Karpas-422 (cell line): ENCODE measurements around the gene MGAT5B. TPM values are rescaled to one million over a fixed set of nuclear protein-coding genes. Genes with fewer than 3 reads are reported as not detected.

Experiments
- DNase-seq: peaks from one replicate; pipeline ENCODE4 v3.0.0-alpha.2; 2015
- H2AFZ ChIP-seq: fragments of 200-600 bp; sonication (generic); 2 replicates; pipeline ENCODE4 v1.6.1; 2014; ENCODE audit warnings: antibody characterized with exemption, low read length, mixed read lengths
- H3K27ac ChIP-seq: fragments of 200-600 bp; sonication (generic); 2 replicates; pipeline ENCODE4 v1.5.1; 2014; ENCODE audit warnings: mild to moderate bottlenecking, low read length, moderate library complexity
- H3K27me3 ChIP-seq: fragments of 200-600 bp; sonication (generic); 2 replicates; pipeline ENCODE4 v1.6.1; 2014; ENCODE audit warnings: low read length, mixed read lengths
- H3K36me3 ChIP-seq: fragments of 200-600 bp; sonication (generic); 2 replicates; pipeline ENCODE4 v1.6.1; 2014; ENCODE audit warnings: low read length, mixed read lengths; ENCODE audit not compliant: insufficient read depth
- H3K4me1 ChIP-seq: fragments of 200-600 bp; sonication (generic); 2 replicates; pipeline ENCODE4 v1.6.1; 2014; ENCODE audit warnings: mild to moderate bottlenecking, low read length, mixed read lengths
- H3K4me2 ChIP-seq: fragments of 200-600 bp; sonication (generic); 2 replicates; pipeline ENCODE4 v1.6.1; 2014; ENCODE audit warnings: low read length, low read depth, mild to moderate bottlenecking; ENCODE audit not compliant: poor library complexity, severe bottlenecking
- H3K4me3 ChIP-seq: fragments of 200-600 bp; sonication (generic); 2 replicates; pipeline ENCODE4 v1.5.1; 2014; ENCODE audit warnings: mild to moderate bottlenecking, antibody characterized with exemption, low read length, mixed read lengths
- H3K79me2 ChIP-seq: fragments of 200-600 bp; sonication (generic); 2 replicates; pipeline ENCODE4 v1.6.1; 2014; ENCODE audit warnings: mild to moderate bottlenecking, low read length, mixed read lengths
- H3K9ac ChIP-seq: fragments of 200-600 bp; sonication (generic); 2 replicates; pipeline ENCODE4 v1.6.0; 2014; ENCODE audit warnings: low read length
- H3K9me2 ChIP-seq: fragments of 200-600 bp; sonication (generic), shearing (Covaris generic); replicated peaks from 2 replicates; pipeline ENCODE4 v1.6.0; 2014; ENCODE audit warnings: mild to moderate bottlenecking, low read length, moderate library complexity; ENCODE audit not compliant: insufficient read depth
- H3K9me3 ChIP-seq: fragments of 300-700, 200-600 bp; sonication (generic); 2 replicates; pipeline ENCODE4 v1.6.1; 2014; ENCODE audit warnings: low read length, mixed read lengths
- H4K20me1 ChIP-seq: fragments of 200-600 bp; sonication (generic); 2 replicates; pipeline ENCODE4 v1.6.1; 2014; ENCODE audit warnings: mild to moderate bottlenecking, antibody characterized with exemption, low read length, low read depth; ENCODE audit not compliant: insufficient read depth
- total RNA-seq: library from RNA; depleted of rRNA; stranded (reverse); fragments of >200 nt; shearing (Covaris generic); gene quantifications from 2 replicates; pipeline ENCODE4 v1.2.3, GENCODE V29; 2014; ENCODE audit warnings: low replicate concordance

MGAT5B gene
- total RNA-seq, 1 experiment from 2014 or later: not detected

DNA sequence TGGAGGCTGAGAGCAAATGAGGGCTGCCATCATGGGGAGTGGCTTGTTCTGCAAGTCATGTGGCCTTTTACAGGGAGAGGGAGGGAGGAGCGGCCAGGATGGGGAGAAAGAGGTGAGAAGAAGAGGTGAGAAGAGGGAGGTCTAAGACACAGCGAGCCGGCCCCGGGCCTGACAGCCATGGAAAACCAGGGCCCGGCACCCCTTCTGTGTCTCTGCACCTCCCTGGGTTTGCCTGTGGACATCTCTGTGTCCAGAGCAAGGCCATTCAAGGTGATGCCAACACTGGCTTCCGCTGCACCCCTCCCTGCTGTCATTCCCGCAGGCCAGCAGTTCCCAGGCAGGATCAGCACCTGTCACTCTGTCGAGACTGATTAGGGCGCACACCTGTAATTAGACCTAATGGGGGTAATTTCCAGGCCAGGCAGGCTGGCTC lies 75.6 kb downstream of the MGAT5B start:
- Histone ChIP-seq H3K4me2 (no peak overlapping the region), H3K27me3 (no peaks in the 10 kb centered on the region), H3K9ac (no peak overlapping the region), H3K4me1 (no peaks in the 10 kb centered on the region), H3K27ac (no peak overlapping the region), H3K4me3 (no peak overlapping the region), H4K20me1 (no peaks in the 10 kb centered on the region), H3K9me3 (no peaks in the 10 kb centered on the region), H3K9me2 (no peaks in the 10 kb centered on the region), H3K79me2 (no peaks in the 10 kb centered on the region), H2AFZ (no peak overlapping the region), H3K36me3 (no peaks in the 10 kb centered on the region)
- DNase-seq: no peak

DNA sequence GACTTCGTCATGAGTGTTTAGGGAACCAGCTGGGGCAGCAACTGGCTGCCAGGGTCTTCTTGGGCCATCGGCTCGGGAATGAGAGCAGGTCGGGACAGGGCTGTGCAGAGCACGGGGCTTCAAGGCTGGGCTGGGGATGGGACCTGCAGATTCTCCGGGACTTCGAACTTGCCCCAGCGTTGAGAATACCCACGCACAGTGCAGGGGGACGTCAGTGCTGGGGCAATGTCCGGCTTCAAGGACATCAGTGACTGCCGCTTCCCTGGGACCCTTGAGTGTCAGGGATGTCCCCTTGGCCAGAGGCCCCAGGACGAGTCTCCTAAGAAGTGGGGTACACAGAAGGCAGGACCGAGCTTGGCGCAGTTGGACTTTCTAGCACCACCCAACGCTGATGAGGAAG lies 76.3 kb downstream of the MGAT5B start:
- H3K9me3 ChIP-seq: no peaks in the 10 kb centered on the region
- H3K4me1 ChIP-seq: no peaks in the 10 kb centered on the region
- no peak overlapping the region for H3K4me2 ChIP-seq
- no peaks in the 10 kb centered on the region for H4K20me1 ChIP-seq
- no peak for DNase-seq
- H3K36me3 ChIP-seq: no peaks in the 10 kb centered on the region
- no peak overlapping the region for H3K4me3 ChIP-seq
- H3K27ac ChIP-seq: no peak overlapping the region
- H2AFZ ChIP-seq: no peak overlapping the region
- H3K27me3 ChIP-seq: no peaks in the 10 kb centered on the region
- no peaks in the 10 kb centered on the region for H3K79me2 ChIP-seq
- H3K9ac ChIP-seq: no peak overlapping the region
- H3K9me2 ChIP-seq: no peaks in the 10 kb centered on the region

DNA sequence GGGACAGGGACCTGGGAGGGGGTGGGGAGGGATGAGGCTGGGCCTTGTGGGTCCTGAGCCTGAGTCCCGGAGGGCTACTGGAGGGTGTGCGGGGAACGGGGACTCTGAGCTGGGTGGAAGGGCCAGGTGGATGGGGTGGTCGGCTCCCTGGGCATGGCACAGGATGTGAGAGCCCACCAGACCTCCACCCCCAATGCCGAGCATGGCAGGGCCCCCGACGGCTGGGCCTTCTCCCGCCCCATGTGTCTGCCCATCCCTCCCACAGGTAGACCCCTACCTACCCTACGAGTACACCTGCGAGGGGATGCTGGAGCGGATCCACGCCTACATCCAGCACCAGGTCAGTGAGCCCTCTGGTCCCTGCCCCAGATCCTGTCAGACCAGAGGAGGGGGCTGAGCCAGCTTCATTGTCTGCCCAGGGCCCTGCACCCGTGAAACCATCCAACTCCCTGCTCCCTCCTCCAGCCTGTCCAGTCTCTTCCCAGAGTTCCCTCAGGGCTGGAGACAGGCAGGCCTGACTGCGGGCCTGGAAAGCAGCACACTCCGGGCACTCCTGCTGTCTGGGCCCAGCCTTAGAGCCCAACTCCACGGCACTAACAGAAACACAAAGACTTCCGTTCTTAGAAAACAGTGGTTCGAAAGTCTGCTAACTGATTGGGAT lies 78.0 kb downstream of the MGAT5B start:
- no peak overlapping the region for H3K4me2 ChIP-seq
- H3K4me3 ChIP-seq: no peak overlapping the region
- H3K27ac ChIP-seq: no peak overlapping the region

DNA sequence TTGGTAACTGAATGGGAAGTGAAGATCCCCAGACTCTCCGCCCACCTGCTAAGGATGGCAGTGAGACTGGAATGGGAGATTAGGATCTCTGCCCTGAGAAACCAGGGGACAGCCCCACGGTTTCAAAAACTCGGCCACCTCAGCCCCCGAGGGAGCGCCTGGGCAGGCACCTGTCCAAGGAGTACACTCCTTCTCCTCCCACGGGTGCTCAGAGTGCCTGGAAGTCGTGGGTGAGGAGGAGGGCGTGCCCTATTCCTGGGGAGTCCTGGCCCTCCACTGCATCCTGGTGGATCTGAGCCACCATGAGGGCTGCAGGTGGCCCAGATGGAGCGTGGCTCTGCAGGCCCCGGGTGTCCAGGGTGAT lies 78.5 kb downstream of the MGAT5B start:
- H3K27me3 ChIP-seq: no peaks in the 10 kb centered on the region
- no peaks in the 10 kb centered on the region for H3K36me3 ChIP-seq
- H3K9me3 ChIP-seq: no peaks in the 10 kb centered on the region
- no peak overlapping the region for H3K4me2 ChIP-seq
- no peaks in the 10 kb centered on the region for H3K79me2 ChIP-seq
- no peak overlapping the region for H3K4me3 ChIP-seq
- no peak overlapping the region for H2AFZ ChIP-seq
- H3K9ac ChIP-seq: no peak overlapping the region
- no peaks in the 10 kb centered on the region for H3K4me1 ChIP-seq
- H3K27ac ChIP-seq: no peak overlapping the region
- no peak for DNase-seq
- H3K9me2 ChIP-seq: no peaks in the 10 kb centered on the region
- H4K20me1 ChIP-seq: no peaks in the 10 kb centered on the region

More for the DNA sequence above, 78.0 kb downstream of the MGAT5B start:
- no peaks in the 10 kb centered on the region for H4K20me1 ChIP-seq
- no peaks in the 10 kb centered on the region for H3K4me1 ChIP-seq
- H3K9ac ChIP-seq: no peak overlapping the region
- no peaks in the 10 kb centered on the region for H3K36me3 ChIP-seq
- H3K9me3 ChIP-seq: no peaks in the 10 kb centered on the region
- no peaks in the 10 kb centered on the region for H3K9me2 ChIP-seq
- H3K79me2 ChIP-seq: no peaks in the 10 kb centered on the region
- H2AFZ ChIP-seq: no peak overlapping the region
- no peaks in the 10 kb centered on the region for H3K27me3 ChIP-seq
- no peak for DNase-seq

DNA sequence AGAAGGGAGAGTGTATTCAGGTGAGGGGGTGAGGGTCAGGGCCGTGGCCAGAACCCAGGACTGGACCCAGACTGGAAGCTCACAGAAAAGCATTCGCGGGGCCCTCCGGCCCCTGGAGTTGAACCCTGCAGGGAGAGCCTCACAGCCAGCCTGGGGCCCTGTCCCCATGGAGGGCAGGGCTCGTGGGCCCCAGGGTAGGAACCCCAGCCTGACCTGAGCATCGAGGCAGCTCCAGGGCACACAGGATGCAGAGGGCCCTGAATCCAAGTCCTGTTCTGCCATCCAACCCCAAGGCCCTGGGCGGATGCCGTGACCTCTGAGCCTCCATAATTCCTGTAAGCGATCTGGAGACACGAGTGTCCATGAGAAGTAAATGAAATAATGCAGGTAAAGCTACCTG lies 79.1 kb downstream of the MGAT5B start:
- DNase-seq: no peak
- Histone ChIP-seq H2AFZ (no peak overlapping the region), H3K79me2 (no peaks in the 10 kb centered on the region), H4K20me1 (no peaks in the 10 kb centered on the region), H3K9me3 (no peaks in the 10 kb centered on the region), H3K4me1 (no peaks in the 10 kb centered on the region), H3K4me3 (no peak overlapping the region), H3K9me2 (no peaks in the 10 kb centered on the region), H3K27ac (no peak overlapping the region), H3K27me3 (no peaks in the 10 kb centered on the region), H3K36me3 (no peaks in the 10 kb centered on the region), H3K4me2 (no peak overlapping the region), H3K9ac (no peak overlapping the region)

DNA sequence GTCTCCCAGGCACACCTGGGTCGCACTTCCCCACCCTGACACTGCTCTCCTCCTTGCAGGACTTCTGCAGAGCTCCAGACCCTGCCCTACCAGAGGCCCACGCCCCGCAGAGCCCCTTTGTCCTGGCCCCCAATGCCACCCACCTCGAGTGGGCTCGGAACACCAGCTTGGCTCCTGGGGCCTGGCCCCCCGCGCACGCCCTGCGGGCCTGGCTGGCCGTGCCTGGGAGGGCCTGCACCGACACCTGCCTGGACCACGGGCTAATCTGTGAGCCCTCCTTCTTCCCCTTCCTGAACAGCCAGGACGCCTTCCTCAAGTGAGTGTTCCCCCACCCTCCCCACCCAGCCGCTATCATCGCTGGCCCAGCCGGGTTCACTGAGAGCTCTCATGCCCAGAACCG lies 79.6 kb downstream of the MGAT5B start:
- H3K9ac ChIP-seq: no peak overlapping the region
- no peaks in the 10 kb centered on the region for H3K36me3 ChIP-seq
- H4K20me1 ChIP-seq: no peaks in the 10 kb centered on the region
- no peak overlapping the region for H3K4me2 ChIP-seq
- no peak for DNase-seq
- H2AFZ ChIP-seq: no peak overlapping the region
- no peak overlapping the region for H3K4me3 ChIP-seq
- no peak overlapping the region for H3K27ac ChIP-seq
- H3K9me2 ChIP-seq: no peaks in the 10 kb centered on the region
- H3K79me2 ChIP-seq: no peaks in the 10 kb centered on the region
- H3K4me1 ChIP-seq: no peaks in the 10 kb centered on the region
- no peaks in the 10 kb centered on the region for H3K27me3 ChIP-seq
- no peaks in the 10 kb centered on the region for H3K9me3 ChIP-seq

DNA sequence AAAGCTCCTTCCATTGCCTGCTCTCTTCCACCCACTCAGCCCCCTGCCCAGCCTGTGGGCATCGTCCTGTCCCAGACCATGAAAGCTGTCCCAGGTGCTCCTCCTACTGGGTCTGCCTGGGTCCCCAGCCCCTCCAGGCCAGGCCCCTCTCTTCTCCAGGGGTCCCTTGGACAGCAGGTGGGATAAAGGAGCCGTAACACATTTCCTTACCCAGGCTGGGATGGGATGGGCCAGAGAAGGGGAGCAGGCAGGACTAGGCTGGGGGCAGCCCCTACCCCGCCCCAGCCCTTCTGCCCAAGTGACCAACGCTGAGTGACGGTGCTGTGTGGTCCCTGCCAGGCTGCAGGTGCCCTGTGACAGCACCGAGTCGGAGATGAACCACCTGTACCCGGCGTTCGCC lies 80.1 kb downstream of the MGAT5B start:
- Histone ChIP-seq H3K27ac (no peak overlapping the region), H2AFZ (no peak overlapping the region), H3K9me3 (no peaks in the 10 kb centered on the region), H3K79me2 (no peaks in the 10 kb centered on the region), H3K36me3 (no peaks in the 10 kb centered on the region), H4K20me1 (no peaks in the 10 kb centered on the region), H3K4me3 (no peak overlapping the region), H3K9me2 (no peaks in the 10 kb centered on the region), H3K4me2 (no peak overlapping the region), H3K27me3 (no peaks in the 10 kb centered on the region), H3K4me1 (no peaks in the 10 kb centered on the region), H3K9ac (no peak overlapping the region)
- DNase-seq: no peak

DNA sequence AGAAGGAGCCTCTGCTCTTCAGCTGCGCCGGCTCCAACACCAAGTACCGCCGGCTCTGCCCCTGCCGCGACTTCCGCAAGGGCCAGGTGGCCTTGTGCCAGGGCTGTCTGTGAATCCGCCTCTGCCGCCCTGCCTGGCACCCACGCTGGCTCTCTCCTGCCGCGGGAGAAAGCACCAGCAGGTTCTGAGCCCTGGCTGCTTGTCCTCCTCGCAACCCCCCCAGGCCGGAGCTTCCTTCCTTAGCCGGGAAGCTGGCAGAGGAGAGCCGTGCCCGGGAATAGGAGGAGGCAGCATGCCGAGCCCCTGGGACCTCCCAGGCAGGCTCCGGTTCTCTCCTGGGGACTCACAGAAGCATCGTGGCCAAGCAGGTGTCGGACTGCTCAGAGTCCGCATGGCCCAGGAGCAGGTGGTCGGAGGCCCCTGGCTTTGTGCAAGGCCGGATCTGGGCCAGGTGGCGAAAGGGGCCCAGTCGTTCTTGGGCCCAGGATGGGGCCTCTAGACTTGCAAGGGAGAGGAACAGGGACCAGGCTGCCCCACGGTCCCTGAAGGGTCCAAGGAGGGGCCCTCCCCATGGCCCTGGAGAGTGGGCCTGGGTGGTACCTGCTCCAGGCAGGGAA lies 80.6 kb downstream of the MGAT5B start:
- no peaks in the 10 kb centered on the region for H3K9me3 ChIP-seq
- no peaks in the 10 kb centered on the region for H3K36me3 ChIP-seq
- H4K20me1 ChIP-seq: no peaks in the 10 kb centered on the region
- no peaks in the 10 kb centered on the region for H3K4me1 ChIP-seq
- H3K4me3 ChIP-seq: no peak overlapping the region
- no peak overlapping the region for H2AFZ ChIP-seq
- no peaks in the 10 kb centered on the region for H3K27me3 ChIP-seq
- no peaks in the 10 kb centered on the region for H3K79me2 ChIP-seq
- DNase-seq: no peak
- no peaks in the 10 kb centered on the region for H3K9me2 ChIP-seq
- H3K4me2 ChIP-seq: no peak overlapping the region
- H3K27ac ChIP-seq: no peak overlapping the region
- H3K9ac ChIP-seq: no peak overlapping the region
